ENCODE results near the gene CETN3. TPM values are rescaled to one million over a fixed set of nuclear protein-coding genes. Genes with fewer than 3 reads are reported as not detected.
"Not testable (repeated sequence)": the region's sequence is repeated elsewhere in the genome, so short reads cannot be mapped to it uniquely, and the experiment has no call there.

CETN3 gene
- total RNA-seq, 2 donors from 2014 or later = 5.9 to 14.2 TPM

DNA sequence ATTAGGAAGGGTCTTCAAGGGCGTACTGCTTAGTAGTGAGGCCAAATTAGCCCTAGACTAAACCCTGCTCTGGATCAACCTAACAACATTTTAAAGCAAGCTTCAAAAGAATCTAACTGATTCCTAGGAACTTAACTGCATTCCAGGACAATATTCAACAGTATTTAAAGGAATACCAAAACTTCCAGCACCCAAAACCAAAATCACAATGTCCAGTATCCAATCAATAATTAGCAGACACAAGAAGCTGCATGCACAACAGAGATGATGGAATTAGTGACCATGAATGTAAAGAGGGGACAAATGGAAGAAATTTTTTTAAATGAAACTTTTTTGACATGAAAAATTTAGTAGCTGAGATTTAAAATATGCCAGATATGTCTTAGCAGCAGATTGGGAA lies 53.9 kb downstream of the CETN3 start:
- TF ChIP-seq, protein P1, sequence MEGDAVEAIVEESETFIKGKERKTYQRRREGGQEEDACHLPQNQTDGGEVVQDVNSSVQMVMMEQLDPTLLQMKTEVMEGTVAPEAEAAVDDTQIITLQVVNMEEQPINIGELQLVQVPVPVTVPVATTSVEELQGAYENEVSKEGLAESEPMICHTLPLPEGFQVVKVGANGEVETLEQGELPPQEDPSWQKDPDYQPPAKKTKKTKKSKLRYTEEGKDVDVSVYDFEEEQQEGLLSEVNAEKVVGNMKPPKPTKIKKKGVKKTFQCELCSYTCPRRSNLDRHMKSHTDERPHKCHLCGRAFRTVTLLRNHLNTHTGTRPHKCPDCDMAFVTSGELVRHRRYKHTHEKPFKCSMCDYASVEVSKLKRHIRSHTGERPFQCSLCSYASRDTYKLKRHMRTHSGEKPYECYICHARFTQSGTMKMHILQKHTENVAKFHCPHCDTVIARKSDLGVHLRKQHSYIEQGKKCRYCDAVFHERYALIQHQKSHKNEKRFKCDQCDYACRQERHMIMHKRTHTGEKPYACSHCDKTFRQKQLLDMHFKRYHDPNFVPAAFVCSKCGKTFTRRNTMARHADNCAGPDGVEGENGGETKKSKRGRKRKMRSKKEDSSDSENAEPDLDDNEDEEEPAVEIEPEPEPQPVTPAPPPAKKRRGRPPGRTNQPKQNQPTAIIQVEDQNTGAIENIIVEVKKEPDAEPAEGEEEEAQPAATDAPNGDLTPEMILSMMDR (IDR thresholded peaks at IDR 0.05) = no peak
- no peaks in the 10 kb centered on the region for H3K9me3 ChIP-seq
- H3K27ac ChIP-seq = no peak overlapping the region
- H3K4me3 ChIP-seq = no peak overlapping the region
- H3K36me3 ChIP-seq = no peaks in the 10 kb centered on the region
- DNase-seq (ENCODE audit: low spot score) = no peak
- H3K4me1 ChIP-seq = no peaks in the 10 kb centered on the region
- H3K27me3 ChIP-seq = no peaks in the 10 kb centered on the region

DNA sequence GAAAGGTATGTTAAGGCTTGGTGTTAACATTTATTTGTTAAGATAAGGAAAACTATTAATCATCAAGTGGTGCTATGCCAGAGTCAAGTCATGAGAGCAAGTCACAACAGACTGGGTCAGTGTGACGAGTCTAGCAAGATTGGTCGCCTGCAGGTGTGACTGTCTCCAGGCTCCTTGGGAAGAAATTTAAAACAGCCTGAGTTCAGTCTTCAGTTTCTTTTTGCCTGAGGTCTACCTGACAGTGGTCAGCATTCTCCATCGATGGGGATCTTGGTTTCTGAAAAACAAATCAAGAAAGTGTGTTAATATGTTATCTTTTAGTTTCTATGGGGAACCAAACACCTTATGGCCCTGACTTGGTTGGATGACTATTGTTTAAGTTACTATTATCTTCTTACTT lies 56.3 kb downstream of the CETN3 start:
- no peak overlapping the region for H3K4me3 ChIP-seq
- no peaks in the 10 kb centered on the region for H3K36me3 ChIP-seq
- H3K27ac ChIP-seq = no peak overlapping the region
- H3K4me1 ChIP-seq = no peaks in the 10 kb centered on the region
- no peaks in the 10 kb centered on the region for H3K27me3 ChIP-seq
- no peak for DNase-seq (ENCODE audit: low spot score)
- no peaks in the 10 kb centered on the region for H3K9me3 ChIP-seq
- TF ChIP-seq, protein P1 (IDR thresholded peaks at IDR 0.05) = no peak

DNA sequence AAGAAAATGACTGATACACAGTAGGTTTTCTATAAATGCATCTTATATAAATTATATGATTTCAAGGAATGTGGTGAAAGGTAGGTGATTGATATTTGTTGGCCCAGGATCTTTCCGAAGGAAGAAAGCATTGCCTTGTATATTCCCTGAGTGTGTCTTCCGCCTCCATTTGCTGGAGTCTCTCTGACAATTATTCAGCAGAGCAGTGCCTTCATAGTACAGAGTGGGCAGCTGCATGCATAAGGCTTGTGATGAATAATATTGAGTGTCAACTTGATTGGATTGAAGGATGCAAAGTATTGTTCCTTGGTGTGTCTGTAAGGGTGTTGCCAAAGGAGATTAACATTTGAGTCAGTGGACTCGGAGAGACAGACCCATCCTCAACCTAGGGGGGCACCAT lies 58.5 kb downstream of the CETN3 start:
- H3K27ac ChIP-seq = no peak overlapping the region
- H3K9me3 ChIP-seq = no peaks in the 10 kb centered on the region
- no peaks in the 10 kb centered on the region for H3K27me3 ChIP-seq
- no peaks in the 10 kb centered on the region for H3K4me1 ChIP-seq
- no peak overlapping the region for H3K4me3 ChIP-seq
- TF ChIP-seq, protein P1 (IDR thresholded peaks at IDR 0.05) = no peak
- no peak for DNase-seq (ENCODE audit: low spot score)
- no peaks in the 10 kb centered on the region for H3K36me3 ChIP-seq

DNA sequence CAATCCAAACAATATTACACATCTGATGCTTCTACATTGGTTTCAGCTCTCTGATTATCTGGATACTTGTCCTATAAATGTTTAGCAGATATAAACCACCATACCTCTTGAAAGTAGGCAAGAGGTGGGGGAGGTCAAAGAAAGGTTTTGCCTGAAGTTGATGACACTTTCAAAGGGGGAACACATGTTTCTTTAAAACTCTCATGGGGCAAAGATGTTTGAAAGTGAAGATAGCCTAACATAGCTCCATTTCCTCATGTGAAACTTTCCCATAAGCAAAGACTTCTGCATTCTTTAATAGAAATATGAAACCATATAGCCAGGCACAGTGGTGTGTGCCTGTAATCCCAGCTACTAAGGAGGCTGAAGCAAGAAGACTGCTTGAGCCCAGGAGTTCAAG lies 62.1 kb downstream of the CETN3 start:
- H3K36me3 ChIP-seq = no peaks in the 10 kb centered on the region
- no peaks in the 10 kb centered on the region for H3K4me1 ChIP-seq
- H3K27ac ChIP-seq = no peak overlapping the region
- H3K4me3 ChIP-seq = no peak overlapping the region
- H3K9me3 ChIP-seq = no peaks in the 10 kb centered on the region
- DNase-seq (ENCODE audit: low spot score) = no peak
- no peaks in the 10 kb centered on the region for H3K27me3 ChIP-seq
- TF ChIP-seq, protein P1 (IDR thresholded peaks at IDR 0.05) = no peak

DNA sequence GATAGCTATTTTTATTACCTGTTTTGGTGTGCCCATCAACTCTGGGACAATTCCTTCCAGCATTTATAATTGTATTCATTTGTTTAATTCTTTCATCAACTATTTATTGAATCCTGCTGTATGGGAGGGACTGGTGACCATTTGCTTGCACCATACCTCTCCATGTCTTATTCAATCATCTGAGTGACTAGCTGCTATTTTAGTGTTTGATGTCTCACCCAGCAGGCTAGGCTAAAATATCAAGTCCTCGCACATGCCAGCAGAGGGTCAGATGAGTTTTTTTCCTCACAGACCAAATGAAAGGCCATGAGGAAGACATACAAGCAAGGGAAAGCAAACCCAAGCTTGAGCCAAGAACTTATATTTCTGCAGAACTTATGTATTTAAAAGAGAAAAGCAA lies 63.9 kb downstream of the CETN3 start:
- Histone ChIP-seq H3K4me1 (no peaks in the 10 kb centered on the region), H3K4me3 (no peak overlapping the region), H3K9me3 (no peaks in the 10 kb centered on the region), H3K36me3 (no peaks in the 10 kb centered on the region), H3K27ac (no peak overlapping the region), H3K27me3 (no peaks in the 10 kb centered on the region)
- TF ChIP-seq, protein P1 (IDR thresholded peaks at IDR 0.05) = no peak
- DNase-seq (ENCODE audit: low spot score) = no peak

DNA sequence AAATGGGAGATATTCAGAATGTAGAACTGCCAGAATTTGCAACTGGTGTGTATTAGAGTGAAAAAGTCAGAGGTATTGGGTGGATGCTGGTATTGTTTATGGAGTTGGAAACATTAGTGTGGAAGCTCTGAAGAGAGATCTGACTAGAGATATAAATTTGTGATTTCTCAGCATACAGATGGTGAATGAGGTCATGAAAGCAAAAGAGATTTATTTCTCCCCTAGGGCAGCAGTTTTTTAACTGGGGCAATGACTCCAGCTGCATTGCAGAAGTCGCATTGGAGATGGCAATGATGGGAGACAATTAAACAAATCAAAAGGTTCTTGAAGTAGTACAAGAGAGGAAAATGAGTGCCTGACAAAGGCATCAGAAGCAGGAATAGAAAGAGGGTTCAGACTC lies 64.9 kb downstream of the CETN3 start:
- TF ChIP-seq, protein P1 (IDR thresholded peaks at IDR 0.05) = no peak
- H3K27me3 ChIP-seq = no peaks in the 10 kb centered on the region
- no peaks in the 10 kb centered on the region for H3K9me3 ChIP-seq
- no peak for DNase-seq (ENCODE audit: low spot score)
- H3K4me1 ChIP-seq = no peaks in the 10 kb centered on the region
- H3K27ac ChIP-seq = no peak overlapping the region
- no peak overlapping the region for H3K4me3 ChIP-seq
- no peaks in the 10 kb centered on the region for H3K36me3 ChIP-seq

DNA sequence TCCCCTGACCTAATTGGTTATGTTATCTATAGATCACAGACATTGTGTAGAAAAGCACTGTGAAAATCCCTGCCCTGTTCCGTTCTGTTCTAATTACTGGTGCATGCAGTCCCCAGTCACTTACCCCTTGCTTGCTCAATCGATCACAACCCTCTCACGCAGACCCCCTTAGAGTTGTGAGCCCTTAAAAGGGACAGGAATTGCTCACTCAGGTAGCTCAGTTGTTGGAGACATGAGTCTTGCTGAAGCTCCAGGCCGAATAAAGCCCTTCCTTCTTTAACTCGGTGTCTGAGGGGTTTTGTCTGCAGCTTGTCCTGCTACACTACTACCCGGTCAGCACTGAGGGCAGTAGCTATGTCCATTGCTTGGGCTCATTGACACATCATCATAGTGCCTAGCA lies 65.8 kb downstream of the CETN3 start:
- not testable (repeated sequence) for H3K4me3 ChIP-seq; H3K4me1 ChIP-seq; DNase-seq (ENCODE audit: low spot score); H3K9me3 ChIP-seq; H3K27ac ChIP-seq; H3K27me3 ChIP-seq; H3K36me3 ChIP-seq

All from right atrium auricular region (tissue), 2 donors.